RWPE2 (cell line): ENCODE data around the gene MAP3K14.

Source experiments
- ATAC-seq: fragments of 200-7000 bp; cut with Tn5 transposase; 3 replicates; pipeline ENCODE4 v1.9.1; 2021; ENCODE audit warnings: low read depth
- DNase-seq: peaks from one replicate; pipeline ENCODE4 v3.0.0-alpha.2; 2020; ENCODE audit warnings: low spot score
- H3K27ac ChIP-seq: fragments of 450-650 bp; 2 replicates; pipeline ENCODE4 v1.5.1; 2017; ENCODE audit warnings: mild to moderate bottlenecking; ENCODE audit not compliant: poor library complexity, severe bottlenecking
- H3K27me3 ChIP-seq: fragments of 250-450 bp; sonication (Bioruptor Pico); 2 replicates; pipeline ENCODE4 v1.5.1; 2021; ENCODE audit warnings: mild to moderate bottlenecking, moderate library complexity; ENCODE audit not compliant: insufficient read depth, poor library complexity, severe bottlenecking
- H3K36me3 ChIP-seq: fragments of 250-450 bp; sonication (Bioruptor Pico); 2 replicates; pipeline ENCODE4 v1.5.1; 2020; ENCODE audit warnings: low read depth, mild to moderate bottlenecking, moderate library complexity
- H3K4me1 ChIP-seq: fragments of 250-450 bp; sonication (Bioruptor Pico); 2 replicates; pipeline ENCODE4 v1.5.1; 2021; ENCODE audit warnings: mild to moderate bottlenecking, moderate library complexity; ENCODE audit not compliant: insufficient read depth, poor library complexity, severe bottlenecking
- H3K4me3 ChIP-seq: fragments of 250-450 bp; sonication (Bioruptor Pico); 2 replicates; pipeline ENCODE4 v1.5.1; 2021; ENCODE audit warnings: mild to moderate bottlenecking, moderate library complexity; ENCODE audit not compliant: severe bottlenecking
- H3K9me3 ChIP-seq: fragments of 250-450 bp; sonication (Bioruptor Pico); 2 replicates; pipeline ENCODE4 v1.5.1; 2021; ENCODE audit warnings: mild to moderate bottlenecking, moderate library complexity; ENCODE audit not compliant: severe bottlenecking
- TF ChIP-seq, protein P1 (sequence below): fragments of 450-650 bp; IDR thresholded peaks from one replicate; pipeline ENCODE4 v1.5.1; 2017; ENCODE audit warnings: mild to moderate bottlenecking, moderate library complexity; ENCODE audit not compliant: poor library complexity, severe bottlenecking

Gene MAP3K14

DNA sequence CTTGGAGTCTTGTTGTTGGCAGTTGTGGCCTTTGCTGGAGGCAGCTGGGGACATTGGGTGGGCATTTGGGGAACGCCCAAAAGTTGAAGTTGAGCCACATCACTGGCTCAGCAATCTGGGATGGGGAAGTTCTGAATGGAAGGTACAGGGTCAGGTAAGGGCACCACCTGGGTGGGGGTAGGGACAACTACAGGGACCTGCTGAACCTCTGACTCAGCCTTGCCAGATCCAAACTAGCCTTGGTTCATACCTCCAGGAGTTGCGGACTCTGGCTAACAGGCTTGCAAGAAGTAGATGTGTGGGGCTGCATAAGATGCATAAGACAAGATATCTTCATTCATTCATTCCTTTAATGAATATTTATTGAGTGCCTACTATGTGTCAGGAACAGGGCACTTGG is 79.1 kb downstream of the MAP3K14 start:
- ATAC-seq = no peak
- no peaks in the 10 kb centered on the region for H3K4me1 ChIP-seq

GRCh38 chr17:45236282-45236606 is 80.6 kb downstream of the MAP3K14 start:
- DNase-seq = no peak
- no peak for ATAC-seq
- H3K4me3 ChIP-seq = no peak overlapping the region
- TF ChIP-seq, protein P1, sequence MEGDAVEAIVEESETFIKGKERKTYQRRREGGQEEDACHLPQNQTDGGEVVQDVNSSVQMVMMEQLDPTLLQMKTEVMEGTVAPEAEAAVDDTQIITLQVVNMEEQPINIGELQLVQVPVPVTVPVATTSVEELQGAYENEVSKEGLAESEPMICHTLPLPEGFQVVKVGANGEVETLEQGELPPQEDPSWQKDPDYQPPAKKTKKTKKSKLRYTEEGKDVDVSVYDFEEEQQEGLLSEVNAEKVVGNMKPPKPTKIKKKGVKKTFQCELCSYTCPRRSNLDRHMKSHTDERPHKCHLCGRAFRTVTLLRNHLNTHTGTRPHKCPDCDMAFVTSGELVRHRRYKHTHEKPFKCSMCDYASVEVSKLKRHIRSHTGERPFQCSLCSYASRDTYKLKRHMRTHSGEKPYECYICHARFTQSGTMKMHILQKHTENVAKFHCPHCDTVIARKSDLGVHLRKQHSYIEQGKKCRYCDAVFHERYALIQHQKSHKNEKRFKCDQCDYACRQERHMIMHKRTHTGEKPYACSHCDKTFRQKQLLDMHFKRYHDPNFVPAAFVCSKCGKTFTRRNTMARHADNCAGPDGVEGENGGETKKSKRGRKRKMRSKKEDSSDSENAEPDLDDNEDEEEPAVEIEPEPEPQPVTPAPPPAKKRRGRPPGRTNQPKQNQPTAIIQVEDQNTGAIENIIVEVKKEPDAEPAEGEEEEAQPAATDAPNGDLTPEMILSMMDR = no peak
- no peaks in the 10 kb centered on the region for H3K4me1 ChIP-seq
- H3K27ac ChIP-seq = no peak overlapping the region
- H3K9me3 ChIP-seq = no peaks in the 10 kb centered on the region
- H3K36me3 ChIP-seq = no peaks in the 10 kb centered on the region; the same call in 1 of the 2 replicates
- H3K27me3 ChIP-seq = no peaks in the 10 kb centered on the region

More for the DNA sequence above, 79.1 kb downstream of the MAP3K14 start:
- no peaks in the 10 kb centered on the region for H3K9me3 ChIP-seq
- TF ChIP-seq, protein P1 = no peak
- H3K27me3 ChIP-seq = no peaks in the 10 kb centered on the region
- no peak overlapping the region for H3K27ac ChIP-seq
- H3K4me3 ChIP-seq = no peak overlapping the region
- H3K36me3 ChIP-seq = no peaks in the 10 kb centered on the region; the same call in 1 of the 2 replicates
- DNase-seq = no peak

DNA sequence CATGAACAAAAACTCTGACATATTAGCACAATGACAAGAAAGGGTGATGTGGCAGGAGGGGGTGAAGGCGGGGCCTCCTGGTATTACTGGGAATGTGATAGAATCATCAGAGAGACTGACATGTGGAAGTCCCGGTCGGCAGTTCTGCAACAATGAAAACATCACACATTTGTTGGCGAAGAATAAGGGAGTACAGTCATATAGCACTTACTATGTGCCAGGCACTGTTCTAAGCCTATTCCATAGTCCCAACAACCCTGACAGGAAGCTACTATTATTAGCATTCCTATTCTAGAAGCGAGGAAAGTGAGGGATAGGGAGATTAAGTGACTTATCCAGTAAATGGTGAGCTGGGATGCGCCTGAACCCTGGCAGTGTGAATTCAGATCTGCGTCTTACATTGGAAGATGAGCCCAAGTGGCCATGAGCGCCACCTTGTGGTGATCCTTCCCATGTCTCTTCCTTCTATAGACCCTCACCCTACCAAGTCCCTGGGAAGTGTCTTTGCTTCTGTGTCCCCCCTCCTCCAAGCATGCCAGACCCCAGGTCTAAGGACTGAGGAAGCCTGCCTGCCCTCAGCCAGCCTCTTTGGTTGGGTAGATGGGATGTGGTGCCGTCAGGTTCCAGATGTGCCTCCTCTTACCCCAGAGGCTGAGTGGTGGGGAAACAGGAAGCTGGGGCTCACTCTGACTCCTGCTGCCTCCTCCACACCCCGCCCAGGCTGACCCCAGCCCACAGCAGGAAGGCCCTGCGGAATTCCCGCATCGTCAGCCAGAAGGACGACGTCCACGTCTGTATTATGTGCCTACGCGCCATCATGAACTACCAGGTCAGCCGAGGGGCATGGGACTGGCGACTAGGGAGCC is 81.2 kb downstream of the MAP3K14 start:
- Histone ChIP-seq H3K9me3 (no peaks in the 10 kb centered on the region), H3K4me3 (no peak overlapping the region), H3K36me3 (no peaks in the 10 kb centered on the region; the same call in 1 of the 2 replicates), H3K4me1 (peaks cover 3% of the 10 kb centered on the region), H3K27me3 (no peaks in the 10 kb centered on the region), H3K27ac (no peak overlapping the region)
- TF ChIP-seq, protein P1 = peak; percentile 84
- ATAC-seq = peak; percentile 49; the same call in 1 of the 3 replicates
- DNase-seq = no peak

DNA sequence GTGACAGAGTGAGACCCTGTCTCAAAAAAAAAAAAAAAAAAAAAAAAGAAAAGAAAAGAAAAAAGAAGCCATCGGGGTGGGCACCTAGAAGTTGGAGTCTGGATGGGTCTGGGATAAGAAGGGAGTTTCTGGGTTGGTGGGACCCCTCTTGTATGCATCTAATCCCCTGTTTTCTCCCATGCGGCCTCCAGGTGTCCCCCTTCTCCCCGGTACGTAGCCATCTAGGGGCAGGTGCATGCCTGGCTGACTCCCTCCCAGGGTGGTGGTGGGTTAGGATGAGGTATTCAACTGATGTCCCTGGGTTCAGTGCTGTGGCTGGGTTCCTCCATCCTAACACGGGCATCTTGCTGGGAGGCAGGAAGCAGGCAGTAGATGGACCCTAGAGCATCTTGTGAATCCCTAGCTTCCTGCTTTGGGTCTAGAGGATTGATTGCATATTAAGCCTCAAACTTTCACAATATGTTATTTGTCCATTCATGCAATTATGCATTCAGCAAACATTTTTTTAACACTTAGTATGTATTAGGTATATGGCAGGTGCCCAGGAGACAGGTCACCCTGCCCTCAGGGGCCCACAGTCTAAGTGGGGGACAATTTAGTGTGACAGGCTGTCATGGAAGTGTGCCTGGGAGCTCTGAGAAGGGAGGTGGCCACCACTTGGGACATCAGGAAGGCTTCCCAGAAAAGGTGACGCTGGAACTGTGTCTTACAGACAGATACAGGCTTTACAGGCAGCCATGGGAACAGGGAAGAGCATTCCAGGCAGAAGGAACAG is 82.0 kb downstream of the MAP3K14 start:
- TF ChIP-seq, protein P1 = no peak
- peak; percentile 15; the same call in 2 of the 3 replicates for ATAC-seq
- H3K27ac ChIP-seq = no peak overlapping the region
- peaks cover 7% of the 10 kb centered on the region for H3K4me1 ChIP-seq
- peak; percentile 52 for DNase-seq
- no peaks in the 10 kb centered on the region; the same call in 1 of the 2 replicates for H3K36me3 ChIP-seq
- no peaks in the 10 kb centered on the region for H3K27me3 ChIP-seq
- H3K9me3 ChIP-seq = no peaks in the 10 kb centered on the region
- H3K4me3 ChIP-seq = no peak overlapping the region
